Left ventricle myocardium inferior (tissue), 1 donor: ENCODE measurements around the gene TYW3. TPM values are rescaled to one million over a fixed set of nuclear protein-coding genes. Genes with fewer than 3 reads are reported as not detected.

ENCODE experiments used
- DNase-seq: peaks from one replicate; pipeline ENCODE4 v3.0.0-alpha.2; 2020
- H3K27ac ChIP-seq: fragments of 200-600 bp; replicated peaks from 2 replicates; pipeline ENCODE4 v1.8.0; 2021
- H3K27me3 ChIP-seq: fragments of 200-600 bp; 2 replicates; pipeline ENCODE4 v1.8.0; 2021; ENCODE audit warnings: low read depth
- H3K36me3 ChIP-seq: fragments of 200-600 bp; 2 replicates; pipeline ENCODE4 v1.8.0; 2021
- H3K4me1 ChIP-seq: fragments of 200-600 bp; 2 replicates; pipeline ENCODE4 v1.8.0; 2021
- H3K4me3 ChIP-seq: fragments of 200-600 bp; 2 replicates; pipeline ENCODE4 v1.8.0; 2021; ENCODE audit warnings: mild to moderate bottlenecking, moderate library complexity
- H3K9me3 ChIP-seq: fragments of 200-600 bp; replicated peaks from 2 replicates; pipeline ENCODE4 v1.8.0; 2021
- intact Hi-C: fragments of 100-400 bp; cut with micrococcal nuclease; formaldehyde crosslinking; loops from one replicate; pipeline ENCODE4 v1.11.0; 2022
- total RNA-seq: library from RNA; stranded (reverse); fragmentation: NEBNext Ultra II Directional; extraction: Animal tissue kit (Norgen Biotek cat#: 25700); gene quantifications from one replicate; pipeline ENCODE4 v1.2.1, GENCODE V29; 2021
- TF ChIP-seq, protein P1 (sequence below): fragments of 200-600 bp; IDR thresholded peaks from 2 replicates; pipeline ENCODE4 v1.8.0; 2021; ENCODE audit warnings: antibody characterized with exemption, mild to moderate bottlenecking, borderline replicate concordance
- donor health status: DM: no; HTN: yes; CAD: no; lungs with severe emphysema.

Gene TYW3
- total RNA-seq, 1 donor from 2014 or later, result 20.9 TPM

DNA sequence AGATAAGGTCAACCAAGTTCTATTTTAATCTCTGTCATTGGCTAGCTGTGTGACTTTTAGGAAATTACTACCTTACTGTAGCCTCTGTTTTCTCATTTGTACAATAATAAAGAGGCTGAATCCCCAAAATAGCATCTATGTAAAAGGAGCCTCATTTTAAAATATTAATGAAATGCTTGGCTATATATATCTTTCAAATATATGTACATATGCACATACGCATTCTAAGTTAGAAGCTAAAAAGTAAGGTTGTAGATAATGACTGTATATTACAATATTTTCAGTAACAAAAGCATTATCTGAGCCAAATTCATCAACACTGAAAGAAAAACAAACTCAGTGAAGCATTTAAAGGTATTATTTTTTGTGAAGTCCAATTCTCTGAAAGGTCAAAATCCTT lies 44.6 kb downstream of the TYW3 start:
- no peak overlapping the region for H3K27ac ChIP-seq
- H3K36me3 ChIP-seq, result no peaks in the 10 kb centered on the region
- H3K4me3 ChIP-seq, result no peak overlapping the region
- no peaks in the 10 kb centered on the region for H3K9me3 ChIP-seq
- no peaks in the 10 kb centered on the region for H3K4me1 ChIP-seq
- intact Hi-C loops, result no loop called here
- TF ChIP-seq, protein P1, sequence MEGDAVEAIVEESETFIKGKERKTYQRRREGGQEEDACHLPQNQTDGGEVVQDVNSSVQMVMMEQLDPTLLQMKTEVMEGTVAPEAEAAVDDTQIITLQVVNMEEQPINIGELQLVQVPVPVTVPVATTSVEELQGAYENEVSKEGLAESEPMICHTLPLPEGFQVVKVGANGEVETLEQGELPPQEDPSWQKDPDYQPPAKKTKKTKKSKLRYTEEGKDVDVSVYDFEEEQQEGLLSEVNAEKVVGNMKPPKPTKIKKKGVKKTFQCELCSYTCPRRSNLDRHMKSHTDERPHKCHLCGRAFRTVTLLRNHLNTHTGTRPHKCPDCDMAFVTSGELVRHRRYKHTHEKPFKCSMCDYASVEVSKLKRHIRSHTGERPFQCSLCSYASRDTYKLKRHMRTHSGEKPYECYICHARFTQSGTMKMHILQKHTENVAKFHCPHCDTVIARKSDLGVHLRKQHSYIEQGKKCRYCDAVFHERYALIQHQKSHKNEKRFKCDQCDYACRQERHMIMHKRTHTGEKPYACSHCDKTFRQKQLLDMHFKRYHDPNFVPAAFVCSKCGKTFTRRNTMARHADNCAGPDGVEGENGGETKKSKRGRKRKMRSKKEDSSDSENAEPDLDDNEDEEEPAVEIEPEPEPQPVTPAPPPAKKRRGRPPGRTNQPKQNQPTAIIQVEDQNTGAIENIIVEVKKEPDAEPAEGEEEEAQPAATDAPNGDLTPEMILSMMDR, result no peak
- DNase-seq, result no peak
- H3K27me3 ChIP-seq, result peaks cover 41% of the 10 kb centered on the region

DNA sequence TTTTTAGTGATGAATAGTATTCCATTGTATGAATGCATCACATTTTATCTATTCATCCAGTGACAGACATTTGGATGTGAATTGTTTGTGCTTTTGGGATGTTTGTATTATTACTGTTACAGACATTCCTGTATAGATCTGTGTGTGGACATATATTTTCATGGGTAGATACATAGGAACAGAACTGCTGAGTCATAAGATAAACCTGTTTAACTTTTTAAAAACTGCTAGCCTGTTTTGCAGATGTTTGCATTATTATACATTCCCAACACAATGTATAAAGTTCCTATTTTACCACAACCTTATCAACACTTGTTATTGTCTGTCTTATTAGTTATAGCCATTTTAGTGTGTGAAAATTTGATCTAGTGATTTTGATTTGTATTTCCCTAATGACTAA lies 46.8 kb downstream of the TYW3 start:
- H3K27me3 ChIP-seq, result peaks cover 34% of the 10 kb centered on the region
- intact Hi-C loops, result no loop called here

DNA sequence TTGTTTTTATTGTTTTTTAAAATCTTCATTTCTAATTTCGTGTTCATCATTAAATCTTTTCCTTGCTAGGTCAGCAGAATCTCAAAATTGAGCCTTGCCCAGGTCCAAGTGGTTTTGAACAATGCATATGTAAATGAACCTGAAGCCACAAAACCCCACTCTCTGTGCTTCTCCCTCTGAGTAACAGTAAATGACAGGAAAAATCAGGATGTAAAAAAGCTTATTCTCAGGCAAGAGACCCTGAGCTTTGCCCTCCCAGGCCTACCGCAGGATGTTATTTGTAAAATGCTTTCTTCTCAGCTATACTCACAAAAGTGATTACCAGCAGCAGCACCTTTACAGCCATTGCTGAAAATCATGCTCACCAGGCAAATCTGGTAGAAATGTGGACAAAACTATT lies 47.6 kb downstream of the TYW3 start:
- TF ChIP-seq, protein P1, result no peak

More for the DNA sequence above, 46.8 kb downstream of the TYW3 start:
- H3K4me1 ChIP-seq, result no peaks in the 10 kb centered on the region
- H3K9me3 ChIP-seq, result no peaks in the 10 kb centered on the region
- no peak for DNase-seq
- no peaks in the 10 kb centered on the region for H3K36me3 ChIP-seq
- H3K27ac ChIP-seq, result no peak overlapping the region
- H3K4me3 ChIP-seq, result no peak overlapping the region
- TF ChIP-seq, protein P1, result no peak

DNA sequence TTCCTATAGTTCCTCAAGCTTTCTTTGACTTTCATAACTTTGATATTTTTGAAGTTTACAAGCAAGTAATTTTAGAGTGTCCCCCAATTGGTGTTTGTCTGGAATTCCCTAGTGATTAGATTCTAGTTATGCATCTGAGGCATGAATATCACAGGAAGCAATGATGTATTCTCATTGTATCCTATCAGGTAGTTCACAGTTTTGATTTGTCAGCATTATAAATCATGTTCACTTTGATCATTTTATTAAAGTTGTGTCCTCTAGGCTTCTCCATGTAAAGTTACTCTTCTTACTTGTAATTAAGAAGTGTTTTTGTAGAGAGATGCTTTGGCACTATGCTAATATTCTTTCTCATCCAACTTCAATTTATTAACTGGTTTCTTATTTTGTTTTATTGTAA lies 53.0 kb downstream of the TYW3 start:
- H3K36me3 ChIP-seq, result no peaks in the 10 kb centered on the region
- DNase-seq, result no peak
- TF ChIP-seq, protein P1, result no peak
- H3K9me3 ChIP-seq, result no peaks in the 10 kb centered on the region
- H3K4me1 ChIP-seq, result no peaks in the 10 kb centered on the region
- peaks cover 10% of the 10 kb centered on the region for H3K27me3 ChIP-seq
- no peak overlapping the region for H3K27ac ChIP-seq
- intact Hi-C loops, result no loop called here
- H3K4me3 ChIP-seq, result no peak overlapping the region

More for the DNA sequence above, 47.6 kb downstream of the TYW3 start:
- H3K27me3 ChIP-seq, result peaks cover 26% of the 10 kb centered on the region
- H3K36me3 ChIP-seq, result no peaks in the 10 kb centered on the region
- no peak overlapping the region for H3K4me3 ChIP-seq
- DNase-seq, result no peak
- intact Hi-C loops, result no loop called here
- H3K9me3 ChIP-seq, result no peaks in the 10 kb centered on the region
- H3K27ac ChIP-seq, result no peak overlapping the region
- no peaks in the 10 kb centered on the region for H3K4me1 ChIP-seq

DNA sequence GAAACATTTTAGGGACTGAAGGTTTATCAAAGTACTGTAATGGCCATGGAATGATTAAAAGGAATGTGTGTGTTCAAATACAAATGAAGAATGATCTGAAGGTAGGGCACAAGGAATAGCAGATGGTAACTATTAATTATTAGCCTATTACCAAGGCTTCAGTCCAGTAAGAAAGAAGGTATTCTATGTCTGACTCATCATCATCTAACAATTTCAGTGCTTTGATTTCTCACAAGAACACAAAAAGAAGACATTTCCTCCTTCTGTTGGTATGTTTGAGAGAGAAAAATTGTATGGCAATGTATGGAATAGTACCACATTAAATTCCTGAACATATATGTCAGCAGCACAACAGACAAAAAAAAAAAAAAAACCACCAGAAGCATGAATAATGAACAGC lies 57.5 kb downstream of the TYW3 start:
- no peaks in the 10 kb centered on the region for H3K4me1 ChIP-seq
- no peak overlapping the region for H3K27ac ChIP-seq
- H3K4me3 ChIP-seq, result no peak overlapping the region
- intact Hi-C loops, result no loop called here
- no peaks in the 10 kb centered on the region for H3K9me3 ChIP-seq
- TF ChIP-seq, protein P1, result no peak
- peaks cover 4% of the 10 kb centered on the region for H3K27me3 ChIP-seq
- H3K36me3 ChIP-seq, result no peaks in the 10 kb centered on the region
- no peak for DNase-seq

DNA sequence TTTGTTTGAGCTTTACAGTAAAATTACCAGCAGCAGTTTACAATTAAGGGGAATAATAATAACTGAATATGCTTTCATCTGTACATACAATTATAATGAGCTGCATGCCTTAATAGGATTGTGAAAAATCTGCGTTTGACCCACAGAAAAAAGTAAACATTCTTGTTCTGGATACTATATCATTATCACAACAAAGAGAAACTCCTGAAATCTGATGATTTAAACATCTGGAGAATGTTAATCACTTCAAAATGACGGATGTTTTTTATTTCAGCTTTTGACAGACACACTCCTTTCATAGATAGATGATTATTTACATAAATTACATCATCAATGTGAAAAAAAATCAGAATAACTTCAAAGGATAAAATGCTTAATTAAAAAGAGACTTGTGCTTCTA lies 58.5 kb downstream of the TYW3 start:
- H3K4me3 ChIP-seq, result no peak overlapping the region
- DNase-seq, result no peak
- H3K27ac ChIP-seq, result no peak overlapping the region
- no peaks in the 10 kb centered on the region for H3K4me1 ChIP-seq
- no peaks in the 10 kb centered on the region for H3K9me3 ChIP-seq
- intact Hi-C loops, result no loop called here
- TF ChIP-seq, protein P1, result no peak
- H3K27me3 ChIP-seq, result peaks cover 4% of the 10 kb centered on the region
- no peaks in the 10 kb centered on the region for H3K36me3 ChIP-seq
